ENCODE measurements around the gene CCNI.
"Not testable (repeated sequence)": the region's sequence is repeated elsewhere in the genome, so short reads cannot be mapped to it uniquely, and the experiment has no call there.

The CCNI gene

DNA sequence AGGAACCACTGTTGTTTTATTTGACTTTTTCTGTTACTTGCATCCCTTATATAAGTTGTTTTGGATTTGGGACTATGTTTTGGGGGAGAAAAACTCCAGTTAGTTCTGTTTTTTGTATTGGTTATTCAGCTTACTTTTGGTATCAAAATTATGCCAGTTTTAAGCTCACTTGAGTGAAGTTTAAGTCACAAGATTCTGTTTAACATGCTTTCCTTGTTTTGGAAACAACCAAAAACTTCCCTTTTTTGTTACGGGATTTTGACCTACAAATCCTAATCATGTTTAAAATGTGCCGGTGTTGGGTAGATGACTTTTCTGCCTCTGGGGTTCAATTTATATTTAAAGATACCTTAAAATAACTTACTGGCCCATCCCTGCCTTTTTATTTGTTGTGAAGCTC lies 36.0 kb downstream of the CCNI start:
- Histone ChIP-seq H3K27me3 (ENCODE audit: insufficient read depth, insufficient read length) (no peaks in the 10 kb centered on the region), H3K9me3 (ENCODE audit: insufficient read depth, low read length) (no peaks in the 10 kb centered on the region), H3K36me3 (ENCODE audit: insufficient read depth, insufficient read length, low read length) (peaks cover 37% of the 10 kb centered on the region), H3K9ac (ENCODE audit: insufficient read length, low read depth) (no peak overlapping the region), H3K4me1 (ENCODE audit: insufficient read depth, insufficient read length) (no peaks in the 10 kb centered on the region), H3K4me3 (ENCODE audit: insufficient read length, low read depth) (no peak overlapping the region)
- DNase-seq (ENCODE audit: low read depth, low spot score), result no peak
- TF ChIP-seq YY1 (IDR thresholded peaks at IDR 0.05; ENCODE audit: insufficient read depth, insufficient read length), result no peak
- no peak for TF ChIP-seq SUZ12 (IDR thresholded peaks at IDR 0.05; ENCODE audit: extremely low read depth, insufficient read depth, insufficient read length)
- TF ChIP-seq ZNF274 (IDR thresholded peaks at IDR 0.05; ENCODE audit: low read depth, low read length), result no peak

GRCh38 chr4:77037736-77038135 lies 38.1 kb downstream of the CCNI start:
- peaks cover 56% of the 10 kb centered on the region for H3K36me3 ChIP-seq (ENCODE audit: insufficient read depth, insufficient read length, low read length)
- no peaks in the 10 kb centered on the region for H3K9me3 ChIP-seq (ENCODE audit: insufficient read depth, low read length)
- TF ChIP-seq SUZ12 (IDR thresholded peaks at IDR 0.05; ENCODE audit: extremely low read depth, insufficient read depth, insufficient read length) (no peak), YY1 (IDR thresholded peaks at IDR 0.05; ENCODE audit: insufficient read depth, insufficient read length) (no peak), ZNF274 (IDR thresholded peaks at IDR 0.05; ENCODE audit: low read depth, low read length) (no peak)
- H3K4me3 ChIP-seq (ENCODE audit: insufficient read length, low read depth), result no peak overlapping the region
- DNase-seq (ENCODE audit: low read depth, low spot score), result no peak
- H3K9ac ChIP-seq (ENCODE audit: insufficient read length, low read depth), result no peak overlapping the region
- H3K4me1 ChIP-seq (ENCODE audit: insufficient read depth, insufficient read length), result no peaks in the 10 kb centered on the region
- no peaks in the 10 kb centered on the region for H3K27me3 ChIP-seq (ENCODE audit: insufficient read depth, insufficient read length)

DNA sequence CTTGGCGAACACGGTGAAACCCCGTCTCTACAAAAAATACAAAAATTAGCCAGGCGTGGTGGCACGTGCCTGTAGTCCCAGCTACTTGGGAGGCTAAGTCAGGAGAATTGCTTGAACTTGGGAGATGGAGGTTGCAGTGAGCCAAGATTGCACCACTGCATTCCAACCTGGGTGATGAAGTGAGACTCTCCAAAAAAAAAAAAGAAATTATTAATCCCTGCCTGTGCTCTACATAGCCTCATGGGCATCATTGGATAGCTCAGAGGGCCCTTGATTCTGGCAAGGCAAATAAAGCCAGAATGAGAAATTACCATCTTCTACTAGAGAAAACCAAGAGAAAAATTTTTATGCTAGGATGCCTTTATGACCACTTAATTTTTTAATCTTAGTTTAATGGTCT lies 38.6 kb downstream of the CCNI start:
- H3K4me1 ChIP-seq (ENCODE audit: insufficient read depth, insufficient read length); H3K4me3 ChIP-seq (ENCODE audit: insufficient read length, low read depth); H3K27me3 ChIP-seq (ENCODE audit: insufficient read depth, insufficient read length); DNase-seq (ENCODE audit: low read depth, low spot score); H3K9me3 ChIP-seq (ENCODE audit: insufficient read depth, low read length); H3K9ac ChIP-seq (ENCODE audit: insufficient read length, low read depth): not testable (repeated sequence)
- H3K36me3 ChIP-seq (ENCODE audit: insufficient read depth, insufficient read length, low read length), result peaks cover 61% of the 10 kb centered on the region

DNA sequence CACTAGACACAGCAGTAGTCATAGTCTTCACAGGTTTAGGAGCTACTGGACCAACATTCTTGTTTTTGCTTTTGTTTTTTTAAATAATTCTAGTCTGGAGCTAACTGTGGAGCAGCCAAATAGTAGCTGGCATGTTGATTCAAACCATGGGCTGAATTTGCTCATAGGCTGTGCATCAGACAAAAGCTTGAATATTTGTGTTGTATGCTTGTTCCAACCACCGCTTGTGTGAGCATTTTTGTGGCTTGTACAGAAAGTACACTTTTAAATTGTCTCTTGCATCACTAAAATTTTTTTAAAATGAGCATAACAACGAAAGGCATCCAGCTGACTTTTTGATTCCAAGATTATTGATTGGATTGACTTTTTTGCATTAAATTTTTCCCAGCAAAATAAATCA lies 39.6 kb downstream of the CCNI start:
- no peaks in the 10 kb centered on the region for H3K27me3 ChIP-seq (ENCODE audit: insufficient read depth, insufficient read length)
- H3K9ac ChIP-seq (ENCODE audit: insufficient read length, low read depth), result no peak overlapping the region
- H3K9me3 ChIP-seq (ENCODE audit: insufficient read depth, low read length), result no peaks in the 10 kb centered on the region
- no peaks in the 10 kb centered on the region for H3K4me1 ChIP-seq (ENCODE audit: insufficient read depth, insufficient read length)
- no peak for DNase-seq (ENCODE audit: low read depth, low spot score)
- H3K4me3 ChIP-seq (ENCODE audit: insufficient read length, low read depth), result no peak overlapping the region
- TF ChIP-seq YY1 (IDR thresholded peaks at IDR 0.05; ENCODE audit: insufficient read depth, insufficient read length), result no peak
- peaks cover 71% of the 10 kb centered on the region for H3K36me3 ChIP-seq (ENCODE audit: insufficient read depth, insufficient read length, low read length)

DNA sequence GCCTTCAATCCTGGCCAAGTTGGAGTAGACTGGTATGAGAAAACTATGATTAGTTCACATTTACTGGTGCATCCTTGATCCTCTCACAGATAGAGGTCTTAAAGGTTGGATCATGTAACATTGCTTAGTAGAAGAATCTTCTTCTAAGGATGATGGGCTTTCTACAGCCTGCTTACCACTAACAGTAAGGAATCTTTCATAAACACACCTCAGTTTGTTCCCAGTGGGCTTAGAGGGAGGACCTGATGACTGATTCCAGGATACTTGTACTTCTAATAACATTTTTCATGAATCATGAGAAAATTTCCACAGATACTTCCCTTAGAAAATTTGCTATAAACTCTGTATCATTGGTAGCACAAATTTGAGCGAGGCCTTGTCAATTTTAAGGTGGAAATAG lies 40.6 kb downstream of the CCNI start:
- no peak overlapping the region for H3K4me3 ChIP-seq (ENCODE audit: insufficient read length, low read depth)
- no peak for DNase-seq (ENCODE audit: low read depth, low spot score)
- no peaks in the 10 kb centered on the region for H3K4me1 ChIP-seq (ENCODE audit: insufficient read depth, insufficient read length)
- H3K9ac ChIP-seq (ENCODE audit: insufficient read length, low read depth), result no peak overlapping the region
- TF ChIP-seq SUZ12 (IDR thresholded peaks at IDR 0.05; ENCODE audit: extremely low read depth, insufficient read depth, insufficient read length) (no peak), YY1 (IDR thresholded peaks at IDR 0.05; ENCODE audit: insufficient read depth, insufficient read length) (no peak), ZNF274 (IDR thresholded peaks at IDR 0.05; ENCODE audit: low read depth, low read length) (no peak)
- no peaks in the 10 kb centered on the region for H3K27me3 ChIP-seq (ENCODE audit: insufficient read depth, insufficient read length)
- no peaks in the 10 kb centered on the region for H3K9me3 ChIP-seq (ENCODE audit: insufficient read depth, low read length)
- peaks cover 79% of the 10 kb centered on the region for H3K36me3 ChIP-seq (ENCODE audit: insufficient read depth, insufficient read length, low read length)

- Histone ChIP-seq H3K9ac (ENCODE audit: insufficient read length, low read depth) (no peak overlapping the region), H3K9me3 (ENCODE audit: insufficient read depth, low read length) (no peaks in the 10 kb centered on the region), H3K4me1 (ENCODE audit: insufficient read depth, insufficient read length) (no peaks in the 10 kb centered on the region), H3K4me3 (ENCODE audit: insufficient read length, low read depth) (no peak overlapping the region), H3K27me3 (ENCODE audit: insufficient read depth, insufficient read length) (no peaks in the 10 kb centered on the region), H3K36me3 (ENCODE audit: insufficient read depth, insufficient read length, low read length) (peaks cover 92% of the 10 kb centered on the region)
- DNase-seq (ENCODE audit: low read depth, low spot score), result no peak
- TF ChIP-seq SUZ12 (IDR thresholded peaks at IDR 0.05; ENCODE audit: extremely low read depth, insufficient read depth, insufficient read length), result no peak
- no peak for TF ChIP-seq ZNF274 (IDR thresholded peaks at IDR 0.05; ENCODE audit: low read depth, low read length)
- no peak for TF ChIP-seq YY1 (IDR thresholded peaks at IDR 0.05; ENCODE audit: insufficient read depth, insufficient read length)
Measured at GRCh38 chr4:77031544-77031943, 44.2 kb downstream of the CCNI start.

GRCh38 chr4:77029757-77030156 lies 46.0 kb downstream of the CCNI start:
- H3K4me1 ChIP-seq (ENCODE audit: insufficient read depth, insufficient read length); H3K4me3 ChIP-seq (ENCODE audit: insufficient read length, low read depth); H3K9me3 ChIP-seq (ENCODE audit: insufficient read depth, low read length); H3K9ac ChIP-seq (ENCODE audit: insufficient read length, low read depth); DNase-seq (ENCODE audit: low read depth, low spot score); H3K27me3 ChIP-seq (ENCODE audit: insufficient read depth, insufficient read length): not testable (repeated sequence)
- peaks cover 92% of the 10 kb centered on the region for H3K36me3 ChIP-seq (ENCODE audit: insufficient read depth, insufficient read length, low read length)

DNA sequence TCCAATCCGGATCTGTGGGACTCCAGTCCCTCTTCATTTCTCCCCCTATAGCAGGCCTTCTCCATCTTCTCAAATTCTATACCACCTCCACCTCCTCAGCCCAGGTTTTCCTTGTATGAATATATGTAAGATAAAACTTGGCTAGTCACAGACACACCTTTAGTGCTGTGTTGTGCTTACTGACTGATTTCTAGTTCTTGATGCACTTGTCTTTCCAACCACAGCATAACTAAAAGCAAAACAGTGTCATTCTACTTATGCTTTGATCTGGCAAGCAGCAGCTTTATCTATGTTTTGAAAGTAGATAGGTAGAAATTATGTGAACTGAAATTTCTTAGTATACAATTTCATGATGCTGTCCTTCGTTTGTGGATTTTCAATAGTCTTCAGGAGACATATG lies 47.5 kb downstream of the CCNI start:
- no peaks in the 10 kb centered on the region for H3K27me3 ChIP-seq (ENCODE audit: insufficient read depth, insufficient read length)

More for the DNA sequence above, 47.5 kb downstream of the CCNI start:
- Histone ChIP-seq H3K9me3 (ENCODE audit: insufficient read depth, low read length) (no peaks in the 10 kb centered on the region), H3K4me3 (ENCODE audit: insufficient read length, low read depth) (no peak overlapping the region), H3K36me3 (ENCODE audit: insufficient read depth, insufficient read length, low read length) (peaks cover 92% of the 10 kb centered on the region), H3K9ac (ENCODE audit: insufficient read length, low read depth) (no peak overlapping the region), H3K4me1 (ENCODE audit: insufficient read depth, insufficient read length) (no peaks in the 10 kb centered on the region)
- DNase-seq (ENCODE audit: low read depth, low spot score), result no peak
- no peak for TF ChIP-seq ZNF274 (IDR thresholded peaks at IDR 0.05; ENCODE audit: low read depth, low read length)
- TF ChIP-seq SUZ12 (IDR thresholded peaks at IDR 0.05; ENCODE audit: extremely low read depth, insufficient read depth, insufficient read length), result no peak
